ENCODE results near the gene ASB4. TPM values are rescaled to one million over a fixed set of nuclear protein-coding genes. Genes with fewer than 3 reads are reported as not detected.
A peak's percentile ranks its signal among the peaks of the same experiment; 100 is the strongest.

ASB4 gene, protein sequence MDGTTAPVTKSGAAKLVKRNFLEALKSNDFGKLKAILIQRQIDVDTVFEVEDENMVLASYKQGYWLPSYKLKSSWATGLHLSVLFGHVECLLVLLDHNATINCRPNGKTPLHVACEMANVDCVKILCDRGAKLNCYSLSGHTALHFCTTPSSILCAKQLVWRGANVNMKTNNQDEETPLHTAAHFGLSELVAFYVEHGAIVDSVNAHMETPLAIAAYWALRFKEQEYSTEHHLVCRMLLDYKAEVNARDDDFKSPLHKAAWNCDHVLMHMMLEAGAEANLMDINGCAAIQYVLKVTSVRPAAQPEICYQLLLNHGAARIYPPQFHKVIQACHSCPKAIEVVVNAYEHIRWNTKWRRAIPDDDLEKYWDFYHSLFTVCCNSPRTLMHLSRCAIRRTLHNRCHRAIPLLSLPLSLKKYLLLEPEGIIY
- total RNA-seq = 1 to 10 TPM in 1 of 6 donors, under 1 TPM in 5; 0.16 to 1.1 (median 0.53) TPM
- polyA plus RNA-seq = 1 to 10 TPM in 1 of 2 donors, under 1 TPM in 1; 0.30 to 1.9 TPM

GRCh38 chr7:95485391-95486123, at the start of gene ASB4:
TSS of gene ASB4 (plus strand) at chr7:95485943. CDS start at chr7:95485972, 29 bp downstream.
- WGBS, 2 donors = 50 to 54% methylated on average over 12 of the region's 12 CpGs
- no peaks in the 10 kb centered on the region for H3K9me3 ChIP-seq
- TF ChIP-seq, protein P1, sequence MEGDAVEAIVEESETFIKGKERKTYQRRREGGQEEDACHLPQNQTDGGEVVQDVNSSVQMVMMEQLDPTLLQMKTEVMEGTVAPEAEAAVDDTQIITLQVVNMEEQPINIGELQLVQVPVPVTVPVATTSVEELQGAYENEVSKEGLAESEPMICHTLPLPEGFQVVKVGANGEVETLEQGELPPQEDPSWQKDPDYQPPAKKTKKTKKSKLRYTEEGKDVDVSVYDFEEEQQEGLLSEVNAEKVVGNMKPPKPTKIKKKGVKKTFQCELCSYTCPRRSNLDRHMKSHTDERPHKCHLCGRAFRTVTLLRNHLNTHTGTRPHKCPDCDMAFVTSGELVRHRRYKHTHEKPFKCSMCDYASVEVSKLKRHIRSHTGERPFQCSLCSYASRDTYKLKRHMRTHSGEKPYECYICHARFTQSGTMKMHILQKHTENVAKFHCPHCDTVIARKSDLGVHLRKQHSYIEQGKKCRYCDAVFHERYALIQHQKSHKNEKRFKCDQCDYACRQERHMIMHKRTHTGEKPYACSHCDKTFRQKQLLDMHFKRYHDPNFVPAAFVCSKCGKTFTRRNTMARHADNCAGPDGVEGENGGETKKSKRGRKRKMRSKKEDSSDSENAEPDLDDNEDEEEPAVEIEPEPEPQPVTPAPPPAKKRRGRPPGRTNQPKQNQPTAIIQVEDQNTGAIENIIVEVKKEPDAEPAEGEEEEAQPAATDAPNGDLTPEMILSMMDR (IDR thresholded peaks at IDR 0.05) = no peak
- intact Hi-C loops (cut with DNase I) = no loop called here
- DNase-seq (no peak), FAIRE-seq (no peak), ATAC-seq (no peak)
- H3K27ac ChIP-seq = no peak within 1 kb of the TSS
- H3K4me3 ChIP-seq = no peak within 1 kb of the TSS
- peaks cover 0 to 5% (median 0%) of the 10 kb centered on the region in 4 donors for H3K27me3 ChIP-seq
- no peaks in the 10 kb centered on the region for H3K36me3 ChIP-seq
- no peaks in the 10 kb centered on the region for H3K4me1 ChIP-seq

DNA sequence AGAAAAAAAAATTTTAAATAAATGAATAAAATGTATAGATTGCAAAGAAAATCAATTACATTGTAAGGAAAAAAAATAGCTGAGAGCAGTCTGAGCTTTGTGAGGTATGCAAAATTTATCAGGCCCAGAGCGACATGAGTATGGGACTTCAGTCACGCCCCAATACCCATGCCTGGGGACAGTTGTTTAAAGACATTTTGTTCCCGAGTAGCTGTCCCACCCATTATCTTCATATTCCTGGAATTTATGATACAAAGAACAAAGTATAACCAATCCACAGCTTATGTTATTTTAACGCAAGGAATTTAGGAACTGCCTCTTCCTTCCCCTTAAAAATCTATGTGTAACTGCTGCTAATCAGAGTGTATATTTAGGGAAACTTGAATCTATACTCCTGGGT, 49.3 kb upstream of the ASB4 start:
- Histone ChIP-seq H3K9me3 (no peaks in the 10 kb centered on the region), H3K27me3 (no peaks in the 10 kb centered on the region), H3K4me1 (no peaks in the 10 kb centered on the region), H3K36me3 (no peaks in the 10 kb centered on the region), H3K27ac (no peak overlapping the region), H3K4me3 (no peak overlapping the region)
- TF ChIP-seq, protein P1 (IDR thresholded peaks at IDR 0.05) = no peak
- WGBS, 2 donors = 80 to 81% methylated on average over 4 of the region's 4 CpGs
- DNase-seq = no peak
- intact Hi-C loops (cut with DNase I) = no loop called here
- no peak for FAIRE-seq
- no peak for ATAC-seq

DNA sequence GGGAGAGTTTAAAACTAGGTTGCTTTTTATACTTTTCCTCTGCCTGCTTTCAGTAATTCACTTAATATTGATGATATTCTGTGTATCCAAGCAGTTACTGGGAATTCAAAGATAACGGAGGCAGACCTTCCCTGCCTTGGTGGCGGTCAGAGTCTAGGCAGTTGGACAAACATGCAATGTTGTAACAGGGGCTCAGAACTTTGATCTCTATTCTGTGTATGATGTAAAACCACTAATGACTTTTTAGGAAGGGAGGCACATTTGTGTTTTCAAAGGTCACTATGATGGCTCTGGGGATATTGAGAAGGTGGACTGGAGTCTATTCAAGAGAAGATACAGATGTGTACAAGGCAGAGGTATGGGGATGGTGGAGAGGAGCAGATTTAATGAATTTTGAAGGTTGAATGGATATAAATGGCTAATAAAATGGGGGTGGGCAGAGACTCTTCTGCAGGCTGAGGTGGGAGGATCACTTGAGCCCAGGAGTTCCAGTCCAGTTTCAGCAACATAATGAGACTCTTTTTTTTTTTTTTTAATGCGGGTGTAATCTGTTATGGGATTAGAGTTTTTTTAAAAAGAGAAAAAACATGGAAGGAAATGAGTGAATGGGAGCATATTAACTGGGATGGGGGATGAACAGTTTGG, 45.2 kb upstream of the ASB4 start:
- H3K36me3 ChIP-seq = no peaks in the 10 kb centered on the region
- H3K4me3 ChIP-seq = no peak overlapping the region
- DNase-seq = no peak
- peak in 1 of 4 donors; percentile 15 for ATAC-seq
- H3K4me1 ChIP-seq = no peaks in the 10 kb centered on the region
- H3K27ac ChIP-seq = no peak overlapping the region
- TF ChIP-seq, protein P1 (IDR thresholded peaks at IDR 0.05) = no peak
- H3K9me3 ChIP-seq = no peaks in the 10 kb centered on the region
- intact Hi-C loops (cut with DNase I) = no loop called here
- no peaks in the 10 kb centered on the region for H3K27me3 ChIP-seq
- FAIRE-seq = no peak
- 77 to 81% methylated on average over 3 of the region's 3 CpGs for WGBS, 2 donors

- no peak for DNase-seq
- TF ChIP-seq, protein P1 (IDR thresholded peaks at IDR 0.05) = no peak
- Histone ChIP-seq H3K27me3 (no peaks in the 10 kb centered on the region), H3K36me3 (no peaks in the 10 kb centered on the region), H3K9me3 (no peaks in the 10 kb centered on the region), H3K4me1 (no peaks in the 10 kb centered on the region), H3K27ac (no peak overlapping the region), H3K4me3 (no peak overlapping the region)
- intact Hi-C loops (cut with DNase I) = no loop called here
- no peak for FAIRE-seq
- ATAC-seq = peak; percentile 55 to 93 (median 77)
- 67 to 71% methylated on average over 7 of the region's 7 CpGs for WGBS, 2 donors
Observed at GRCh38 chr7:95441042-95441823, 44.5 kb upstream of the ASB4 start.
